A549 (cell line): ENCODE results near the gene FERD3L. TPM values are rescaled to one million over a fixed set of nuclear protein-coding genes. Genes with fewer than 3 reads are reported as not detected.

Experiments
- polyA plus RNA-seq, 4 experiments: library from polyadenylated mRNA; depleted of rRNA in 3 of 4; stranded (reverse); fragments of >200 nt; fragmentation: RNase III in 1 of 4; extraction: RNeasy Plus Mini Kit Qiagen cat#74134 plus additional on column Dnase treatment in 1 of 4; gene quantifications; 2 replicates in 3 of 4; 3 replicates in 1 of 4; pipeline ENCODE4 v1.2.3, GENCODE V29; 2011 to 2017

FERD3L gene
- polyA plus RNA-seq, 2 of the 4 experiments (the other 2 are of a cell fraction): not detected

Other genes with a start within 250 kb of the FERD3L start
- 0.61 and 0.75 TPM in 2 replicates for gene TWIST1, start 27.8 kb downstream of the FERD3L start, polyA plus RNA-seq (2011; rRNA removed)
- 1.2 to 1.6 TPM (median 1.3 TPM) in 3 replicates for gene TWIST1, start 27.8 kb downstream of the FERD3L start, polyA plus RNA-seq (2017; fragmentation: RNase III; extraction: RNeasy Plus Mini Kit Qiagen cat#74134 plus additional on column Dnase treatment)